Fibroblast of the aortic adventitia (primary cell): ENCODE results near the gene RITA1. TPM values are rescaled to one million over a fixed set of nuclear protein-coding genes. Genes with fewer than 3 reads are reported as not detected.

ENCODE experiments used
- DNase-seq: peaks from one replicate; pipeline ENCODE4 v3.0.0-alpha.2; 2010; ENCODE audit warnings: low read depth
- H3K4me3 ChIP-seq: 2 replicates; pipeline ENCODE4 v1.5.1; 2011; ENCODE audit warnings: low read depth, mild to moderate bottlenecking, control low read depth, low read length, moderate library complexity
- CTCF ChIP-seq: IDR thresholded peaks from 2 replicates; pipeline ENCODE4 v1.5.1; 2011; ENCODE audit warnings: mild to moderate bottlenecking, low read length, control low read depth, inconsistent platforms; ENCODE audit not compliant: insufficient read depth
- total RNA-seq: library from RNA; depleted of rRNA; stranded (reverse); fragments of >200 nt; gene quantifications from 2 replicates; pipeline ENCODE4 v1.2.3, GENCODE V29; 2012; ENCODE audit warnings: low replicate concordance

Gene RITA1
- total RNA-seq, 1 donor: 13.5 TPM

GRCh38 chr12:113179023-113179422, 6.5 kb upstream of the RITA1 start:
- DNase-seq: no peak
- TF ChIP-seq CTCF: no peak
- H3K4me3 ChIP-seq: no peak overlapping the region

GRCh38 chr12:113180333-113180732, 5.2 kb upstream of the RITA1 start:
- DNase-seq: no peak
- H3K4me3 ChIP-seq: no peak overlapping the region
- no peak for TF ChIP-seq CTCF

- no peak overlapping the region for H3K4me3 ChIP-seq
- no peak for TF ChIP-seq CTCF
Observed at GRCh38 chr12:113181975-113182374, 3.5 kb upstream of the RITA1 start.

GRCh38 chr12:113183030-113183589, 2.4 kb upstream of the RITA1 start:
- TF ChIP-seq CTCF: no peak
- no peak overlapping the region for H3K4me3 ChIP-seq
- no peak for DNase-seq

More at GRCh38 chr12:113181975-113182374, 3.5 kb upstream of the RITA1 start:
- DNase-seq: no peak

GRCh38 chr12:113184098-113184899, 1.2 kb upstream of the RITA1 start:
- H3K4me3 ChIP-seq: peak overlapping the region; percentile 86
- TF ChIP-seq CTCF: no peak
- DNase-seq: no peak

GRCh38 chr12:113184900-113185179, 681 bp upstream of the RITA1 start:
- peak overlapping the region; percentile 86 for H3K4me3 ChIP-seq
- DNase-seq: peak; percentile 90
- TF ChIP-seq CTCF: no peak

- H3K4me3 ChIP-seq: peak overlapping the region; percentile 86
- DNase-seq: peak; percentile 27
- no peak for TF ChIP-seq CTCF
Observed at GRCh38 chr12:113186033-113186365, 478 bp downstream of the RITA1 start.
